K562 (cell line): ENCODE measurements around the gene ITGAL. TPM values are rescaled to one million over a fixed set of nuclear protein-coding genes. Genes with fewer than 3 reads are reported as not detected.

ENCODE experiments used
- CHD4 ChIP-seq: fragments of 200-600 bp; sonication (generic); IDR thresholded peaks from 3 replicates; pipeline ENCODE4 v1.6.1; 2012; ENCODE audit warnings: low read depth, mild to moderate bottlenecking, mixed read lengths, low read length, inconsistent platforms; ENCODE audit not compliant: insufficient read depth, insufficient replicate concordance, poor library complexity, severe bottlenecking
- E2F3 ChIP-seq: fragments of 250-450 bp; sonication (Bioruptor Pico); IDR thresholded peaks from 2 replicates; pipeline ENCODE4 v1.4.0; 2020; ENCODE audit warnings: mild to moderate bottlenecking
- MGA ChIP-seq: fragments of 450-650 bp; IDR thresholded peaks from 2 replicates; pipeline ENCODE4 v1.6.1; 2016; ENCODE audit warnings: mild to moderate bottlenecking, moderate library complexity
- TAF1 ChIP-seq: IDR thresholded peaks from 2 replicates; pipeline ENCODE4 v1.6.1; 2011; ENCODE audit warnings: mild to moderate bottlenecking, low read length, moderate library complexity; ENCODE audit not compliant: insufficient read depth, control insufficient read depth, severe bottlenecking; ENCODE audit errors: extremely low read depth
- TCF3 ChIP-seq: sonication (generic); formaldehyde crosslinking; IDR thresholded peaks from 2 replicates; pipeline ENCODE4 v1.4.0; 2020; ENCODE audit warnings: mild to moderate bottlenecking, missing genetic modification reagents
- TSHZ1 ChIP-seq: fragments of 250-450 bp; sonication (Bioruptor Pico); IDR thresholded peaks from 2 replicates; pipeline ENCODE4 v1.4.0; 2020; ENCODE audit warnings: mild to moderate bottlenecking, moderate library complexity
- USF1 ChIP-seq: sonication (generic); formaldehyde crosslinking; IDR thresholded peaks from 2 replicates; pipeline ENCODE4 v1.9.0; 2022; ENCODE audit warnings: mild to moderate bottlenecking, missing genetic modification reagents
- ZNF408 ChIP-seq: fragments of 250-450 bp; sonication (Bioruptor Pico); IDR thresholded peaks from 2 replicates; pipeline ENCODE4 v1.4.0; 2020; ENCODE audit warnings: low read depth, mild to moderate bottlenecking, moderate library complexity
- ZNF431 ChIP-seq: sonication (generic); formaldehyde crosslinking; IDR thresholded peaks from 2 replicates; pipeline ENCODE4 v1.8.0; 2022; ENCODE audit warnings: mild to moderate bottlenecking, missing genetic modification reagents
- ZNF586 ChIP-seq: fragments of 450-650 bp; formaldehyde crosslinking; conservative IDR thresholded peaks from 2 replicates; pipeline ENCODE4 v1.4.0; 2020; ENCODE audit warnings: mild to moderate bottlenecking, moderate library complexity
- polyA plus RNA-seq, 8 experiments: library from polyadenylated mRNA; depleted of rRNA in 4 of 8; stranded (reverse) in 5 of 8; unstranded in 3 of 8; fragments of >200 nt; fragmentation: Nextera tagmentation in 2 of 8; fragmentation: Illumina TruSeq in 1 of 8; extraction: Ambion mirVana in 2 of 8; extraction: Trizol in 1 of 8; gene quantifications; 2 replicates each; pipeline versions ENCODE4 v1.2.1 to v1.2.3, GENCODE V29; 2011 to 2014; ENCODE audit warnings: inconsistent platforms in 1 of 8, missing spikeins in 1 of 8
- total RNA-seq, 7 experiments: library from RNA; depleted of rRNA in 6 of 7; stranded (reverse); fragments of >200 nt in 6 of 7; fragmentation: Illumina TruSeq in 2 of 7; extraction: Trizol in 2 of 7; gene quantifications; 2 replicates each; pipeline versions ENCODE4 v1.2.1 to v1.2.3, GENCODE V29; 2011 to 2021; ENCODE audit warnings: low replicate concordance in 1 of 7

ITGAL gene
- total and polyA plus RNA-seq, 9 of the 15 experiments (the other 6 are each of a cell fraction or from before 2014, with no cell fraction given): 0.01 to 0.53 TPM; not detected in 7

DNA sequence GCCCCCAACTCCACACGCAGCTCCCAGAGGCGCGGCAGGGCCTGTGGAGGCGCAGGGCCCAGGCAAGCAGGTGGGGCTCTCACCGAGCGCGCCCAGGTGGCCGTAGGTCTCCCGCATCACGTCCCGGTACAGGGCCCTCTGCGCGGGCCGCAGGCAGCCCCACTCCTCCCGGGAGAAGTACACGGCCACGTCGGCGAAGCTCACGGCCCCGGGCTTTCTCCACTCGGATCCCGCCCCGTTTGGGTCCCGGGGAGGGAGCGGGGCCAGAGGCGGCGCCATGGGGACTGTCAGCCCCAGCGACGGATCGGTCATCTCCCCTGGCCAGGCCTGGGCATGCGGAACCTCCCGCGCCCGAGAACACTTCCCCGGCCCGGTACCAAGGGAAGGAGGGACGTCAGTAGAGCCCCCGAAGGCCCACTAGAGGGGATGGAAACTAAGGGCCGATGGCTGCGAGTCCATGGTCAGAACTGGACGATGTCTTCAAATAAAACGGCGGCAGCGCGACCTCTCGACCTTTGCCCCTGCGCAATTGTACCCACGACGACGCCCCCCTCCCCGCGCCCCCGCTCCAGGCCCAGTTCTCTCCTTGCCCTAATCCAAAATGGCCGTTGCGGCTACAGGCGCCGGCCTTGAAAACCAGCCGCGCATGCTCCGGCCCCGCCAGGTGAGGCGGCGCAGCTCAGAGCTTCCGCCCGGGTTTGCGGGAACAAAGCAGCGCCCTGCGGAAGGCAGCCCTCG, 62.0 kb downstream of the ITGAL start, which contains the start of gene ZNF747 (continued):
- TF ChIP-seq MGA (no peak), CHD4 (no peak), TCF3 (CRISPR knock-in tag) (no peak), TSHZ1 (CRISPR knock-in tag) (no peak), ZNF586 (CRISPR knock-in tag) (no peak; the same call in 1 of the 2 replicates), TAF1 (peak; percentile 85), ZNF408 (CRISPR knock-in tag) (no peak), ZNF431 (peak; percentile 28; the same call in 1 of the 2 replicates), USF1 (no peak), E2F3 (no peak)
